Hindlimb muscle (tissue), 1 donor: ENCODE measurements around the gene C1orf226. TPM values are rescaled to one million over a fixed set of nuclear protein-coding genes. Genes with fewer than 3 reads are reported as not detected.

Source experiments
- DNase-seq: peaks from one replicate; pipeline ENCODE4 v3.0.0-alpha.2; 2013
- polyA plus RNA-seq: library from polyadenylated mRNA; unstranded; fragments of 120-200 nt; gene quantifications from one replicate; pipeline ENCODE4 v1.2.1, GENCODE V29; 2013; ENCODE audit not compliant: insufficient read length

Gene C1orf226
- polyA plus RNA-seq, 1 donor, result 1.7 TPM

DNA sequence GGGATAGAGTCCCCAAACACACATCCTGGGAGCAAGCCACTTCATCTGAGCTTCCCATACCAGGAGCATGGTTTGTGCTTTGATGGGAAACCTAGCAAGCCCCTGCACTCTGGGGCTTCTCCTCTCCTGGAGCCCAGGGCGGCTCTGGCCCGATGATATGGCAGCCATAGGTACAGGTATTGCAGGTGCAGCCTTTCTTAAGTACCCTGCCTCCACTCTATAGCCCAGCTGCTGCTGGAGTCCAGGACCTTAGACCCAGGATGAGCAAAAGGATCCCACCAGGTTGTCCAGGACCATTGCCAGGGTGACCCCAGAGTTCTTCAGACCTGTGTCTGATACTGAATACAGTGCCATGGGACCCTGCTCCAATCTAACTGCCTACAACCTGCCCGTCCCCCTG, 4.2 kb downstream of the C1orf226 start:
- DNase-seq, result no peak

- DNase-seq, result no peak
Observed at GRCh38 chr1:162386292-162387225, 5.0 kb downstream of the C1orf226 start.

DNA sequence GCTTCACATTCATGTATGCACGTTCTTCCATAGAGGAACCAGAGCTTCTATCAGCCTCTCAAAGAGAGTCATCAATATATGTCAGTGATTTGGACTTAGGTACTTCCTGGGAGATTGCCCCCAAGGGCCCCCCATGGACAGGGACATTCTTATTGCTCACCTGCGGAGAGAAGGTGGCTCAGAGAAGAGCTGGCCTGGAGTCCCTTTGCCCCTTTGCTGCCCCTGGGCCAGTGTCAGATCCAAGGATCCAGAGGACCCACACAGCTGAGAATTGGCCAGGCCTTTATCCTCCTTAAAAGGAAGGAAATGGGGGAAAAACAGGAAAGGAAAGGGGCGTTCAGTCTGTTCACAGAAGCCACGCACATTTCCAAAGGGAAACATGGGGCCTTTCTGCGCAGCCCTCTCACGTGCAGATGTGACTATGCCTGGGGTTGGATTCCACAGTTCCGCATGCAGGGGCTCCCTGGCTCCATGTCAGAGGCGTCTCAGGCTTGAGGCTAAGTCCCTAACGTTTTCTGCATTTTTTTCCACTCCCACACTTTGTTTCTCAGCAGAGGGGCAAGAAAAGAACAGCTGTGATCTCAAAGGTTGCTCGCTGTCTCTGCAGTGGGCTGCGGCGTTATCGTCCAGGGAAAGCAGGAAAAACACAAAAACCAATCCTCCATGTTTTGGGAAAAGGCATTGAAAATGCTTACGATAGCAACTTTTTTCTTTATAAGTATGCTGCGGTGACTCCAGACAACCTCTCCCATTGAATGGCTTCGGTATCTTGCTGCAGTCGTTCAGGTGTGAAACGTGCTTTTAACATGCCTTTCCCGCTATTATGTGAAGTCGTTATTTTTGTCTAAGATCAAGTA, 5.9 kb downstream of the C1orf226 start:
- DNase-seq, result no peak

DNA sequence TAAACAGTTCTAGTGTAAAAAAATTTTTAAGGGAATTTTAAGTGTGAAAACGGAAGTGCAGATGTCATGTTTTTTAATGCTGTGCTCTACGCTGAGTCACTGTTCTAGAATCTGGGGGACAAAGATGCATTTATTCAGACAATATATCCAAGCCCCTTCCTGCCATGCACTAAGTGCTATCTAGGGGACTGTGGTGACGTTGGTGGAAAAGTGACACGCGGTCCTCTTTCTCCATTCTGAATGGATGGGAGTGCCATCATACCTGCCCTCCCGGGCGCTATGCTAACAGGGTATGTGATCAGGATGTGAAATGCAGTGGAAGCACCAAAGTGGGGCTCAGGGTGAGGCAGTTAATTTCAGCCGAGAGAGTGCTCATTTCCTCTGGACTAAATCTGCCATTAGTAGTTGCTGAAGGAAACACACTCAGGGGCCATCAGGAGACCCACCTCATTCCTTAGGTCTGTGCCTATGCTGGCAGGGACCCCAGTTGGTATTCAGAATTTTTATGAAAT, 6.6 kb downstream of the C1orf226 start:
- no peak for DNase-seq

DNA sequence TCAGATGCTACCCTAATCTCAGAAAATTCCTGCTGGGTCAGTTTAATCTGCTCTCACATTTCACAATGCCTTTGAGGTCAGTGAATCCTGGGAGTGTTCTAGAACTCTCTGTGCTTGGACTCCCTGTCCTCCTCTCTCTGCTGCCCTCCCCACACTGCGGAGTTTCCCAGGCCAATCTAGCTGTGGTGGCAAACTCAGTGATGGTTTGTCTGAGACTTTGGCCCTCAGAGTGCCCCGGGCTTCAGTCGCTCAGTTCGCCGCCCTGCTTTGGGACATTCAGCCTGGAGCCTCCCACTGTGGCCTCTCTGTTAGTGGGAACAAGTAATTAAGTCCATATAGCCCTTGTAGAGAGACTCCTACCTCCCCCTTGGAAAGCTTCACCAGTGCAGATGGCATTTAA, 7.1 kb downstream of the C1orf226 start:
- DNase-seq, result no peak

- DNase-seq, result no peak
Observed at GRCh38 chr1:162389021-162389818, 7.7 kb downstream of the C1orf226 start.

GRCh38 chr1:162389971-162390370, 8.4 kb downstream of the C1orf226 start:
- DNase-seq, result no peak

GRCh38 chr1:162390396-162391185, 9.1 kb downstream of the C1orf226 start:
- no peak for DNase-seq

DNA sequence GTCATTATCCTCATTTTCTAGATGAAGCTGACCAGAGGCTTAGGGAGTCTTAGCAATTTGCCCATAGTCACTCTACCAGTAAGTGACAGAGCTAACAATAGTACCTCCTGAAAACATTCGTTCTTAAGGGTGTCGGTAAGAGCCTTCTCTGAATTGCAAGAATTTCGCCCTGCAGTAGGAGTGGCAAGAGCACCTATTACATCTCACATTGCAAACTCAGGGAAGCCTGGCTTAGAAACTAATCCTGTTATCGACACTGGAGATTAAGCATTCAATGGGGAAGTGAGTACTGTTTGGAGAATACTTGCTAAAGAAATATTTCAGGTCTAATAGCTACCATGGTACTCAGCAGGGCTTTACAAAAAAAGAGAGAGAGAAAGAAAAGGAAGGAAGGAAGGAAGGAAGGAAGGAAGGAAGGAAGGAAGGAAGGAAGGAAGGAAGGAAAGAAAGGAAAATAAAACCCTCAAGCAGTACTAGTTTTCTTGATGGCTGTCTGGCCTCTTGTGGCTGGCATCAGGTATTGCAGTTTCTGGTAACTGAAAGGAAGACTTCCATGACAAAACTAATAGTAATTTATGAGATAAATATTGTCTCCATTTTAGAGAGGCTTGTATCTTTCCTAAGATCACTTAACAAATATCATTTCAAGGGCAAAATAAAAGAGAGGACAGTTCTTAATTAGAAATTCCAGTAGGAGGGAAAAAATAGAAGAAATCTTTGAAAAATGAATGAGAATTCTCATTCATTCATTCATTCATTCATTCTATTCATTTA, 10.4 kb downstream of the C1orf226 start:
- DNase-seq, result peak; percentile 16

- DNase-seq, result no peak
Observed at GRCh38 chr1:162396201-162396906, 14.8 kb downstream of the C1orf226 start.

DNA sequence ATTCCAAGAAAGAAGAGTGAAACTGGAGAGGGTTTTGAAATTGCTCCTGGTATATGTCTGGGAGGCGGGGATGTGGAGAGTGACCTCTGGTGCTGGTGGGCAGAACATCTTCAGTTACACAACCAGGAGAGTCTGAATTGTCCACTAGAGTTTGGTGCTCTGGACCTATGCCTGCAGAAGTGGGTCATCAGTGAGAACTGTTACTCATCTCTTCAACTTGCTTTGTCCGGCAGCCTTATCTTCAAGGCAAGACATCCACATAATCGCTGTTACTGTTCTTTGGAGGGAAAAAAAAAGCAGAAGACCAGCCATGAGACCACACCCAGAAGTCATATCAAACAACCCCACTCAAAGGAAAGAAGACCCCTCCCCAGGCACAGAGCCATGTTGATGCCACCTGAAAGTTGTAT, 15.5 kb downstream of the C1orf226 start:
- no peak for DNase-seq

GRCh38 chr1:162397943-162398560, 16.5 kb downstream of the C1orf226 start:
- DNase-seq, result no peak

GRCh38 chr1:162398999-162399580, 17.6 kb downstream of the C1orf226 start:
- DNase-seq, result no peak

- no peak for DNase-seq
Observed at GRCh38 chr1:162400790-162401355, 19.3 kb downstream of the C1orf226 start.

DNA sequence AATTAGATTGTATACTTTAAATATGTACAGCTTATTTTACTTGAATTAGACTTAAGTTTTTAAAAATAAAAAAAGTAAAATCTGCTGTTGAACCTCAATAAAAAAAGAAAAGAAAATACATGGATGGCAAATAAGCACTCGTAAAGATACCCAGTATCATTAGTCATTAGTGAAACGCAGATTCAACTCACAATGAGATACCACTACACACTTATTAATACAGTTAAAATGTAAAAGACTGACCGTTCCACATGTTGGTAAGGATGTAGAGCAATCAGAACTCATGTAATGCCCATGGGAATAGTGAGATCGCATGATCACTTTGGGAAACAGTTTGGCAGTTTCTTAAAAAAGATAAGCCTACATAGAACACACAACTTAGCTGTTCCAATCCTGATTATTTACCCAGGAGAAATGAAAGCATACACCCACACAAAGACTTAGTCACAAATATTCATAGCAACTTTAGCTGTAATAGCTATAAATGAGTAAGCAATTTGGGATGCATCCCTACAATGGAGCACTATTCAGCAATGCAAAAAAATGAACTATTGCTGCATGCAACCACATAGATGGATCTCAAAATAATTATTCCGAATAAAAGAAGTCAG, 23.1 kb downstream of the C1orf226 start:
- no peak for DNase-seq

GRCh38 chr1:162405800-162406199, 24.3 kb downstream of the C1orf226 start:
- DNase-seq, result no peak

DNA sequence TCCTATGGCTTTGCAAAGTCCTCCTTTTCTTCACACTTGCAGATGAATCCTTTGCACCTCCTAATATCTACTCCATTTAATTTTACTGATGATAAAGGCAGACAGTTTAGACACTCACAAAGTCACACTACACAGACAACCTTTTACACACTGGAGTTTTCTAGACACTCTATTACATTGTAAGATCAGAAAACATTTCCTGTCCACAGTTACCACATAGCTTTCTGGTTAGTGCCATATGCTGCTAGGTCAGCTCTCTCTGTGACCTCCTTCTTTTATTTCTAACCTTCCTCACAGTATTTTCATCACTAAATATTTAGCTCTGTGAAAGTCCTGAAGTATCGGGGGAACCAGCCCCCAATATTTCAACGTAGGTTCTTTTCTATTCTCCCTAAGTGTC, 25.3 kb downstream of the C1orf226 start:
- no peak for DNase-seq

- no peak for DNase-seq
Observed at GRCh38 chr1:162407539-162407938, 26.0 kb downstream of the C1orf226 start.
